SU-DHL-6 (cell line): ENCODE measurements around the gene KDM6B.

Experiments used
- H2AFZ ChIP-seq: fragments of 200-600 bp; sonication (generic); 2 replicates; pipeline ENCODE4 v1.6.1; 2014; ENCODE audit warnings: low read depth, mild to moderate bottlenecking, moderate library complexity, mixed read lengths, antibody characterized with exemption, low read length; ENCODE audit not compliant: severe bottlenecking
- H3F3A ChIP-seq: fragments of 200-600 bp; shearing (Covaris generic); 2 replicates; pipeline ENCODE4 v1.6.0; 2016; ENCODE audit warnings: antibody characterized with exemption, mild to moderate bottlenecking; ENCODE audit not compliant: insufficient read depth
- H3K27ac ChIP-seq: fragments of 200-600 bp; sonication (generic); 2 replicates; pipeline ENCODE4 v1.5.1; 2016; ENCODE audit warnings: low read depth, mild to moderate bottlenecking, low read length, moderate library complexity, mixed read lengths
- H3K27me3 ChIP-seq: fragments of 200-600 bp; sonication (generic), shearing (Covaris generic); 2 replicates; pipeline ENCODE4 v1.6.0; 2014; ENCODE audit warnings: mild to moderate bottlenecking, low read length
- H3K36me3 ChIP-seq: fragments of 200-600 bp; sonication (generic); 2 replicates; pipeline ENCODE4 v1.6.1; 2014; ENCODE audit warnings: mild to moderate bottlenecking, low read length, mixed read lengths
- H3K4me2 ChIP-seq: fragments of 300-600, 200-600 bp; shearing (Covaris generic), sonication (generic); 2 replicates; pipeline ENCODE4 v1.6.0; 2014; ENCODE audit warnings: low read length, low read depth, mild to moderate bottlenecking; ENCODE audit not compliant: poor library complexity, severe bottlenecking
- H3K4me3 ChIP-seq: fragments of 200-600 bp; sonication (generic); 2 replicates; pipeline ENCODE4 v1.5.1; 2014; ENCODE audit warnings: antibody characterized with exemption, low read length, mild to moderate bottlenecking, mixed read lengths; ENCODE audit not compliant: insufficient read depth, poor library complexity, severe bottlenecking
- H3K79me2 ChIP-seq: fragments of 200-600 bp; sonication (generic); 2 replicates; pipeline ENCODE4 v1.6.1; 2014; ENCODE audit warnings: mild to moderate bottlenecking, low read length, moderate library complexity; ENCODE audit not compliant: insufficient read depth
- H3K9ac ChIP-seq: fragments of 200-600 bp; sonication (generic); 2 replicates; pipeline ENCODE4 v1.7.0; 2014; ENCODE audit warnings: mild to moderate bottlenecking, low read length
- H3K9me2 ChIP-seq: fragments of 200-600 bp; sonication (generic); replicated peaks from 2 replicates; pipeline ENCODE4 v1.6.1; 2014; ENCODE audit warnings: low read length; ENCODE audit not compliant: insufficient read depth
- H3K9me3 ChIP-seq: fragments of 200-600 bp; sonication (generic); 2 replicates; pipeline ENCODE4 v1.6.1; 2014; ENCODE audit warnings: low read length, mixed read lengths; ENCODE audit not compliant: insufficient read depth
- H4K20me1 ChIP-seq: fragments of 200-600 bp; sonication (generic); 2 replicates; pipeline ENCODE4 v1.6.1; 2014; ENCODE audit warnings: low read depth, mild to moderate bottlenecking, antibody characterized with exemption, low read length, moderate library complexity, mixed read lengths
- EZH2phosphoT487 ChIP-seq: fragments of 200-600 bp; sonication (generic), shearing (Covaris generic); conservative IDR thresholded peaks from 2 replicates; pipeline ENCODE4 v1.6.1; 2018; ENCODE audit warnings: mild to moderate bottlenecking, antibody characterized with exemption, low read length, moderate library complexity, mixed read lengths
- TF ChIP-seq, protein P1 (sequence below): fragments of 200-600 bp; sonication (generic); IDR thresholded peaks from one replicate; pipeline ENCODE4 v1.5.1; 2017; ENCODE audit warnings: antibody characterized with exemption, mild to moderate bottlenecking, low read length, moderate library complexity; ENCODE audit not compliant: insufficient read depth, poor library complexity, severe bottlenecking

Gene KDM6B

GRCh38 chr17:7854851-7855659 is 21.0 kb downstream of the KDM6B start, which contains the start of gene TMEM88:
TMEM88 (plus strand) TSS chr17:7855066; CDS start chr17:7855075, 9 bp downstream.
- peak within 1 kb of the TSS; percentile 71 for H3K4me3 ChIP-seq
- peaks cover 27% of the 10 kb centered on the region for H3K79me2 ChIP-seq
- TF ChIP-seq, protein P1, sequence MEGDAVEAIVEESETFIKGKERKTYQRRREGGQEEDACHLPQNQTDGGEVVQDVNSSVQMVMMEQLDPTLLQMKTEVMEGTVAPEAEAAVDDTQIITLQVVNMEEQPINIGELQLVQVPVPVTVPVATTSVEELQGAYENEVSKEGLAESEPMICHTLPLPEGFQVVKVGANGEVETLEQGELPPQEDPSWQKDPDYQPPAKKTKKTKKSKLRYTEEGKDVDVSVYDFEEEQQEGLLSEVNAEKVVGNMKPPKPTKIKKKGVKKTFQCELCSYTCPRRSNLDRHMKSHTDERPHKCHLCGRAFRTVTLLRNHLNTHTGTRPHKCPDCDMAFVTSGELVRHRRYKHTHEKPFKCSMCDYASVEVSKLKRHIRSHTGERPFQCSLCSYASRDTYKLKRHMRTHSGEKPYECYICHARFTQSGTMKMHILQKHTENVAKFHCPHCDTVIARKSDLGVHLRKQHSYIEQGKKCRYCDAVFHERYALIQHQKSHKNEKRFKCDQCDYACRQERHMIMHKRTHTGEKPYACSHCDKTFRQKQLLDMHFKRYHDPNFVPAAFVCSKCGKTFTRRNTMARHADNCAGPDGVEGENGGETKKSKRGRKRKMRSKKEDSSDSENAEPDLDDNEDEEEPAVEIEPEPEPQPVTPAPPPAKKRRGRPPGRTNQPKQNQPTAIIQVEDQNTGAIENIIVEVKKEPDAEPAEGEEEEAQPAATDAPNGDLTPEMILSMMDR, result no peak
- no peak for TF ChIP-seq EZH2phosphoT487
- no peak within 1 kb of the TSS for H2AFZ ChIP-seq
- H3F3A ChIP-seq, result peaks cover 7% of the 10 kb centered on the region
- no peaks in the 10 kb centered on the region for H4K20me1 ChIP-seq
- no peaks in the 10 kb centered on the region for H3K9me3 ChIP-seq
- no peaks in the 10 kb centered on the region for H3K36me3 ChIP-seq
- H3K27ac ChIP-seq, result no peak within 1 kb of the TSS; the same call in 1 of the 2 replicates
- peak within 1 kb of the TSS; percentile 86 for H3K9ac ChIP-seq
- no peaks in the 10 kb centered on the region for H3K9me2 ChIP-seq
- no peaks in the 10 kb centered on the region for H3K27me3 ChIP-seq
- peak within 1 kb of the TSS; percentile 87 for H3K4me2 ChIP-seq

- Histone ChIP-seq H4K20me1 (no peaks in the 10 kb centered on the region), H3K36me3 (no peaks in the 10 kb centered on the region), H3K4me2 (peak overlapping the region; percentile 87), H2AFZ (no peak overlapping the region), H3K79me2 (peaks cover 27% of the 10 kb centered on the region), H3K27ac (no peak overlapping the region; the same call in 1 of the 2 replicates), H3K27me3 (no peaks in the 10 kb centered on the region), H3F3A (peaks cover 1% of the 10 kb centered on the region; the same call in 1 of the 2 replicates), H3K9me3 (no peaks in the 10 kb centered on the region), H3K9me2 (no peaks in the 10 kb centered on the region), H3K4me3 (peak overlapping the region; percentile 71), H3K9ac (peak overlapping the region; percentile 86)
- no peak for TF ChIP-seq EZH2phosphoT487
- TF ChIP-seq, protein P1, result no peak
These were observed 21.6 kb downstream of the KDM6B start for GRCh38 chr17:7855660-7856010.

- no peaks in the 10 kb centered on the region for H3K36me3 ChIP-seq
- H2AFZ ChIP-seq, result peak overlapping the region; percentile 2
- no peak for TF ChIP-seq EZH2phosphoT487
- TF ChIP-seq, protein P1, result no peak
- H3K27me3 ChIP-seq, result no peaks in the 10 kb centered on the region
- H3K4me3 ChIP-seq, result peak overlapping the region; percentile 71
- H3K79me2 ChIP-seq, result peaks cover 27% of the 10 kb centered on the region
- H3K9me3 ChIP-seq, result no peaks in the 10 kb centered on the region
- H3K9ac ChIP-seq, result peak overlapping the region; percentile 86
- peak overlapping the region; percentile 87 for H3K4me2 ChIP-seq
- H3K27ac ChIP-seq, result peak overlapping the region; percentile 92
- H3K9me2 ChIP-seq, result no peaks in the 10 kb centered on the region
- H4K20me1 ChIP-seq, result no peaks in the 10 kb centered on the region
- no peaks in the 10 kb centered on the region; the same call in 1 of the 2 replicates for H3F3A ChIP-seq
These were observed 22.2 kb downstream of the KDM6B start for GRCh38 chr17:7856011-7856810.
